Measurements from ENCODE around the gene ADGRD1.

DNA sequence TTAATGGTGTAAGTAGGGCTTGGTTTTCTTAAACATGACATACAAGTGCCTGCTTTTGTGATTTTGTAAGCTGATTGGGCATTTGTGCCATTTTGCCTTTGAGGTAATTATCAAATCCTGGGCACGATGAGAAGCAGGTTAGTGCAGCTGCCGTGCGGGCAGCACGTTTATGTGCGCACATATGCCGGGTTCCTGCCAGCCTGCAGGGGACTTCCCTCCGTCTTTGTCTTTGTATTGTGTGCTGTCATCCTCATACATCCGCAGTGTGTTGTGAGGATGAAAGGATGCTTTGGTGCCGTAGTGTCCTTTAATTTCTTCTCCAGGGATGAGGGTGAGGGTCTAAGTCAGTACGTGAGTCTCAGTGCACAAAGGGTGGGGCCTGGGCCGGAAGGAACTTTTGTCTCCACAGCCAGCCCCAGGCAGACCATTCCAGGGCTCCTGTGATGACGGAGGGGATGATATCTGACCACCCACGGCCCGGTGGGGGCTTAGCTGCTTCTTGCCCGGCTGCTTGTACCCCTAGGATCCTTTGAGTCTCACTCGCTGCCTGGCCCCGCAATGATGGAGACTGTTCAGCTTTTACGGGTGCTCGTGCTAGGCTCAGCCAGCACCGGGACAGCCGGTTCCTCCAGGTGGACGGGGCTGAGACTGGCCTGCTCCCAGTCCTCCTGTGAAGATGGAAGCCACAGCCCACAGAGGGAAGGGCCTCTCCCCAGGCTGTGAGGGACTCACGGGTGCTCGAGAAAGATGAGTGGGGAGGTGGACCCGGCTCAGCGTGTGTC lies 54.6 kb downstream of the ADGRD1 start:
- TF ChIP-seq, protein P1, sequence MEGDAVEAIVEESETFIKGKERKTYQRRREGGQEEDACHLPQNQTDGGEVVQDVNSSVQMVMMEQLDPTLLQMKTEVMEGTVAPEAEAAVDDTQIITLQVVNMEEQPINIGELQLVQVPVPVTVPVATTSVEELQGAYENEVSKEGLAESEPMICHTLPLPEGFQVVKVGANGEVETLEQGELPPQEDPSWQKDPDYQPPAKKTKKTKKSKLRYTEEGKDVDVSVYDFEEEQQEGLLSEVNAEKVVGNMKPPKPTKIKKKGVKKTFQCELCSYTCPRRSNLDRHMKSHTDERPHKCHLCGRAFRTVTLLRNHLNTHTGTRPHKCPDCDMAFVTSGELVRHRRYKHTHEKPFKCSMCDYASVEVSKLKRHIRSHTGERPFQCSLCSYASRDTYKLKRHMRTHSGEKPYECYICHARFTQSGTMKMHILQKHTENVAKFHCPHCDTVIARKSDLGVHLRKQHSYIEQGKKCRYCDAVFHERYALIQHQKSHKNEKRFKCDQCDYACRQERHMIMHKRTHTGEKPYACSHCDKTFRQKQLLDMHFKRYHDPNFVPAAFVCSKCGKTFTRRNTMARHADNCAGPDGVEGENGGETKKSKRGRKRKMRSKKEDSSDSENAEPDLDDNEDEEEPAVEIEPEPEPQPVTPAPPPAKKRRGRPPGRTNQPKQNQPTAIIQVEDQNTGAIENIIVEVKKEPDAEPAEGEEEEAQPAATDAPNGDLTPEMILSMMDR (IDR thresholded peaks at IDR 0.05): no peak
- TF ChIP-seq ELF4 (CRISPR knock-in tag; IDR thresholded peaks at IDR 0.05; ENCODE audit: low read depth) (no peak), ESRRA (CRISPR knock-in tag; IDR thresholded peaks at IDR 0.05; ENCODE audit: borderline replicate concordance) (no peak), NR2C2 (CRISPR knock-in tag; IDR thresholded peaks at IDR 0.05) (no peak), SMAD3 (CRISPR knock-in tag; IDR thresholded peaks at IDR 0.05; ENCODE audit: borderline replicate concordance) (no peak), NR3C1 (CRISPR knock-in tag; conservative IDR thresholded peaks at IDR 0.05; ENCODE audit: low read depth) (no peak), FOXJ3 (CRISPR knock-in tag; IDR thresholded peaks at IDR 0.05; ENCODE audit: borderline replicate concordance) (no peak), ZNF416 (CRISPR knock-in tag; IDR thresholded peaks at IDR 0.05) (no peak)
- TF ChIP-seq, protein P2, sequence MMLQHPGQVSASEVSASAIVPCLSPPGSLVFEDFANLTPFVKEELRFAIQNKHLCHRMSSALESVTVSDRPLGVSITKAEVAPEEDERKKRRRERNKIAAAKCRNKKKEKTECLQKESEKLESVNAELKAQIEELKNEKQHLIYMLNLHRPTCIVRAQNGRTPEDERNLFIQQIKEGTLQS (CRISPR knock-in tag; conservative IDR thresholded peaks at IDR 0.05): no peak
- TF ChIP-seq, protein P3, sequence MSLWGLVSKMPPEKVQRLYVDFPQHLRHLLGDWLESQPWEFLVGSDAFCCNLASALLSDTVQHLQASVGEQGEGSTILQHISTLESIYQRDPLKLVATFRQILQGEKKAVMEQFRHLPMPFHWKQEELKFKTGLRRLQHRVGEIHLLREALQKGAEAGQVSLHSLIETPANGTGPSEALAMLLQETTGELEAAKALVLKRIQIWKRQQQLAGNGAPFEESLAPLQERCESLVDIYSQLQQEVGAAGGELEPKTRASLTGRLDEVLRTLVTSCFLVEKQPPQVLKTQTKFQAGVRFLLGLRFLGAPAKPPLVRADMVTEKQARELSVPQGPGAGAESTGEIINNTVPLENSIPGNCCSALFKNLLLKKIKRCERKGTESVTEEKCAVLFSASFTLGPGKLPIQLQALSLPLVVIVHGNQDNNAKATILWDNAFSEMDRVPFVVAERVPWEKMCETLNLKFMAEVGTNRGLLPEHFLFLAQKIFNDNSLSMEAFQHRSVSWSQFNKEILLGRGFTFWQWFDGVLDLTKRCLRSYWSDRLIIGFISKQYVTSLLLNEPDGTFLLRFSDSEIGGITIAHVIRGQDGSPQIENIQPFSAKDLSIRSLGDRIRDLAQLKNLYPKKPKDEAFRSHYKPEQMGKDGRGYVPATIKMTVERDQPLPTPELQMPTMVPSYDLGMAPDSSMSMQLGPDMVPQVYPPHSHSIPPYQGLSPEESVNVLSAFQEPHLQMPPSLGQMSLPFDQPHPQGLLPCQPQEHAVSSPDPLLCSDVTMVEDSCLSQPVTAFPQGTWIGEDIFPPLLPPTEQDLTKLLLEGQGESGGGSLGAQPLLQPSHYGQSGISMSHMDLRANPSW (CRISPR knock-in tag; conservative IDR thresholded peaks at IDR 0.05; ENCODE audit: low read depth): no peak
- TF ChIP-seq, protein P4, sequence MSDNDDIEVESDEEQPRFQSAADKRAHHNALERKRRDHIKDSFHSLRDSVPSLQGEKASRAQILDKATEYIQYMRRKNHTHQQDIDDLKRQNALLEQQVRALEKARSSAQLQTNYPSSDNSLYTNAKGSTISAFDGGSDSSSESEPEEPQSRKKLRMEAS (CRISPR knock-in tag; IDR thresholded peaks at IDR 0.05): no peak
- TF ChIP-seq, protein P5, sequence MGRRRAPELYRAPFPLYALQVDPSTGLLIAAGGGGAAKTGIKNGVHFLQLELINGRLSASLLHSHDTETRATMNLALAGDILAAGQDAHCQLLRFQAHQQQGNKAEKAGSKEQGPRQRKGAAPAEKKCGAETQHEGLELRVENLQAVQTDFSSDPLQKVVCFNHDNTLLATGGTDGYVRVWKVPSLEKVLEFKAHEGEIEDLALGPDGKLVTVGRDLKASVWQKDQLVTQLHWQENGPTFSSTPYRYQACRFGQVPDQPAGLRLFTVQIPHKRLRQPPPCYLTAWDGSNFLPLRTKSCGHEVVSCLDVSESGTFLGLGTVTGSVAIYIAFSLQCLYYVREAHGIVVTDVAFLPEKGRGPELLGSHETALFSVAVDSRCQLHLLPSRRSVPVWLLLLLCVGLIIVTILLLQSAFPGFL (CRISPR knock-in tag; IDR thresholded peaks at IDR 0.05; ENCODE audit: borderline replicate concordance): no peak
- TF ChIP-seq, protein P6, sequence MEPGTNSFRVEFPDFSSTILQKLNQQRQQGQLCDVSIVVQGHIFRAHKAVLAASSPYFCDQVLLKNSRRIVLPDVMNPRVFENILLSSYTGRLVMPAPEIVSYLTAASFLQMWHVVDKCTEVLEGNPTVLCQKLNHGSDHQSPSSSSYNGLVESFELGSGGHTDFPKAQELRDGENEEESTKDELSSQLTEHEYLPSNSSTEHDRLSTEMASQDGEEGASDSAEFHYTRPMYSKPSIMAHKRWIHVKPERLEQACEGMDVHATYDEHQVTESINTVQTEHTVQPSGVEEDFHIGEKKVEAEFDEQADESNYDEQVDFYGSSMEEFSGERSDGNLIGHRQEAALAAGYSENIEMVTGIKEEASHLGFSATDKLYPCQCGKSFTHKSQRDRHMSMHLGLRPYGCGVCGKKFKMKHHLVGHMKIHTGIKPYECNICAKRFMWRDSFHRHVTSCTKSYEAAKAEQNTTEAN (CRISPR knock-in tag; IDR thresholded peaks at IDR 0.05): no peak

Measured in WTC11 (cell line).